22Rv1 (cell line): ENCODE measurements around the gene CDKN2AIP.

Experiments
- CTCF ChIP-seq: fragments of 450-650 bp; IDR thresholded peaks from 2 replicates; pipeline ENCODE4 v1.5.1; 2017; ENCODE audit warnings: mild to moderate bottlenecking
- ZFX ChIP-seq: fragments of 450-650 bp; IDR thresholded peaks from 2 replicates; pipeline ENCODE4 v1.6.1; 2017; ENCODE audit warnings: antibody characterized with exemption, borderline replicate concordance

DNA sequence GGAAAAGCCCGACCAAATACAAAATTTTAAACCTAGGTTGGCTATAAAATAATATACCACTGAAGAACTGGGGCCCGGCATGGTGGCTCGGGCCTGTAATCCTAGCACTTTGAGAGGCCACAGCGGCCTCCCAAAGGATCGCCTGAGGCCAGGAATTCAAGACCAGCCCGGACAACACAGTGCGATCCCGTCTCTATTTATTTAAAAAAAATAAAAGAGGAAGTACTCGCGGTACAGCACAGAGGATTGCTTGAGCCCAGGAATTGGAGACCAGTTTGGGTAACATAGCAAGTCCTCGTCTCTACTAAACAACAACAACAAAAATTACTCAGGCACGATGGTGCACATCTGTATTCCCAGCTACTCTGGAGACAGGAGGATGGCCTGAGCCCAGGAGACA, 44.8 kb upstream of the CDKN2AIP start:
- TF ChIP-seq CTCF (no peak), ZFX (no peak)
